Stimulated activated CD8-positive, alpha-beta memory T cell treated with anti-CD3 and anti-CD28 coated beads, Interleukin-12 subunit alpha, Interleukin-12 subunit beta, amount 100 ng/mL, for 4 hours (primary cell): ENCODE data around the gene PABPC1L.

Experiments used
- DNase-seq: peaks from one replicate; pipeline ENCODE4 v3.0.0-alpha.2; 2020; ENCODE audit warnings: low read depth

The PABPC1L gene

DNA sequence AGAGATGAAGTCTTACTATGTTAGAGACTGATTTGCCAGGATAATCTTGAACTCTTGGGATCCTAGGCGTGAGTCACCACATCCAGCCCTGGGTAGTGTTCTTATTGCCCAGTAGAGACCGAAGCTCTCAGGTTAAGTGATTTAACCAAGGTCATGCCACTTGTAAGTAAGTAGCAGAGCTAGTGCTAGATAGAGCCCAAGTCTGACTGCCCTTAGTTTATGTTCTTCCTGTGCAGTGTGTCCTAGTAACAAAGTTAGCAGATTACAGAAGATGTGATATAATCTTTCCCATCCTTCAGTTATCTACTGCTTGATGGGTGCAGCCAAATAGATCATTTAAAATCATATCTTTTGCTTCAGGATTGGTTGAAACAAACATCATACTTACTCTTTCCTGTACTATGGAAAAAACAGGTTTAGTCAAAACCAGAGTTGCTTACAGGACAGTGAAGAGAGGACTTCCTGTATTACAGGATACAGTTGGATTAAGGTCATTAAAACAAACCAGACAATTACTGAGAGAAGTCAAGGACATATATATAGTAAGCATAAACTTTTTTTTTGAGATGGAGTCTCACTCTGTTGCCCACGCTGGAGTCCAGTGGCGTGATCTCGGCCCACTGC lies 9.5 kb upstream of the PABPC1L start:
- DNase-seq = no peak

DNA sequence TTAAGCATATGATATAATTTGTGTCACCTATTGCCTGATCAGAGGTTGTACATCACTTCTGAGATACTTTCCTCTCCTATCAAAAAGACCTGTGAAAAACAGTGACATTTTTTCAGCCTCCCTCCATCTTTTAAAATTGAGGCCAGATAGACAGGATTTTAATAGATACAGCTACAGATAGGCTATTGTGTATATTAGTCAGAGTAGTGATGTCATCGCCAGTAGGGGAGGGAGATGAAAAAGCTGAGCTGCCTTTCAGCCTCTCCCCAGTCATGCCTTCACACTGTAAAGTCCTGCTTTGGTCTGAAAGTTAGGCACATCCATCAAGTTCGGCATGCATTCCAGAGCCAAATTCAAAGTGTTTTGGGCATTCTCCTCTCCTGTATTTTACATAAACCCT lies 7.9 kb upstream of the PABPC1L start:
- no peak for DNase-seq

DNA sequence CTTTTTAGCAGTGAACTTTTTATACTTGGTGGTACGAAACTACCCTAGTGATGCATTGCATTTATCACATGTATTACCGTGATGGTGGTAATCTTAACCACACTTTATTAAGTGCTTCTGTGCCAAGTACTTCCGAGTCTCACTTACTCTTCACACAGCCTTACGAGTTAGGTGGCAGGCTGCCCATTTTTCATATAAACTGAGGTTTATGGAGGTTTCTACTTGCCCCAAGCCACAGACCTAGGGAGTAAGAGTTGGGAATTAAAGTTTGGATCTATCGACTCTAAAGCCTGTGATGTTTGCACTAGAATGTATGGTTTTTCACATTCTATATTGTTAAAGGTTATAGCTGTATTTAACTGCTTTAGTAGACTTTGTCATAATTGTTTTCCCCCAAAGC lies 5.5 kb upstream of the PABPC1L start:
- no peak for DNase-seq

DNA sequence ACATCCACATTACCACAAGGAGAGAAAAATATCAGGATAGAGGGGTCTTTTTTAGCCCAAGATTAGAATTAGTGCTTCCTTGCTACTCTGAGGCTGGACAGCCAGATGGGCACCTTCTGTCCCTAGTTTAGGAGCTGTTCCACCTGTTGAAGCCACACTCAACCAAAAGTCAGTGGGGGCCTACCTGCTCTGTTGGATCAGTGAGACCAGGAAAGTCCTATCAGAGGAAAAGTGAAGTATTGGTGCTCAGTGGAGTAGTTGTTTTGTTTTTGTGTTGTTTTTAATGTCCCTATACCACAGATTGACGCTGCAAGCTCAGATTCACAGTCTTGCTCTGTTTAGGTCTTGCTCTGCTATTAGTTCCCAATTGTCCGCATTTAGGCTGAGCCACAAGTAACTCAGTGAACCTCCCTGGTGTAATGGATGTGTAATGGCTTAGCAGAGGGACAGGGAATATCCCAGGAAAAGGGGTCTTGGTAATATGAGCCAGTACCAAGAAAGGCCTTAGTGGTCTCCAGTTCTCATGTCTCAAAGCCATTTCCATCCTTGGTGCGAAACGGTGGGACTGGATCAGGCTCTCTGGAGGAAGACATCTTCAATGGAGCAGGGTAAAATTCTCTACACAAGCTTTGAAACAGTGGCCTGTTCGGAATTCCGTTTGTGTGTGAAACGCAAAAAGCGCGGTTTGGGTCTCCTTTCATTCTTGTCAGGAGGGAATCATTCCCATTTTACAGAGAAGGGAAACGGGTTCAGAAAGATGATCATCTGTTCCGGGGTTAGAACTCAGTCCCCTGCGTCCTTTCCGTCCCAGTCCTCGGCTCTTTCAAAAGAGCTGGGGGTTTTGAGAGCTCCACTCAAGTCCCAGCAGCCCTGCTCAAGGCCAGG lies 631 bp upstream of the PABPC1L start:
- no peak for DNase-seq

DNA sequence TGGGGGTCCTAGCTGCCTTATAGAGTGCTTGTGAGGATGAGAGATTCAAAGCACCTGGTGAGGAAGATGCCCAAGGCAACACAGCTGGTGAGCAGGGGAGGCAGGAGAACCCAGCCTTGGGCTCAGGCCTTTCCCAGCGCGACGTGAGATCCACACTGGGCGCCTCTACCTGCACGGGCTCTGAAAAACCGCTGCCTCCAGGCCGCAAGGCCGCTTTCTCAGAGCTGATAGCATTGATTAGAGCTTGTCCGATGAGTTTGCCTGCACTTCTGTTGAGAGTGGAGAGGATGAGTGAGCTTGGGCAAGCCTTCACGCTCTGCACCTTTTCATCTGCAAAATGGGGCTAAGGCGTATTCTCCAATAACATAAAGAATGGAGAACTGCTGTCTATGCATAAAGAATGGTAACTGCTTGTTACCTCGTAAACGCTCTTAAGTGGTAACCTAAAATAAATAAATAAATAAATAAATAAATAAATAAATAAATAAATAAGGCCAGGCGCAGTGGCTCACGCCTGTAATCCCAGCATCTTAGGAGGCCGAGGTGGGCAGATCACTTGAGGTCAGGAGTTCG lies 916 bp downstream of the PABPC1L start:
- DNase-seq = no peak

DNA sequence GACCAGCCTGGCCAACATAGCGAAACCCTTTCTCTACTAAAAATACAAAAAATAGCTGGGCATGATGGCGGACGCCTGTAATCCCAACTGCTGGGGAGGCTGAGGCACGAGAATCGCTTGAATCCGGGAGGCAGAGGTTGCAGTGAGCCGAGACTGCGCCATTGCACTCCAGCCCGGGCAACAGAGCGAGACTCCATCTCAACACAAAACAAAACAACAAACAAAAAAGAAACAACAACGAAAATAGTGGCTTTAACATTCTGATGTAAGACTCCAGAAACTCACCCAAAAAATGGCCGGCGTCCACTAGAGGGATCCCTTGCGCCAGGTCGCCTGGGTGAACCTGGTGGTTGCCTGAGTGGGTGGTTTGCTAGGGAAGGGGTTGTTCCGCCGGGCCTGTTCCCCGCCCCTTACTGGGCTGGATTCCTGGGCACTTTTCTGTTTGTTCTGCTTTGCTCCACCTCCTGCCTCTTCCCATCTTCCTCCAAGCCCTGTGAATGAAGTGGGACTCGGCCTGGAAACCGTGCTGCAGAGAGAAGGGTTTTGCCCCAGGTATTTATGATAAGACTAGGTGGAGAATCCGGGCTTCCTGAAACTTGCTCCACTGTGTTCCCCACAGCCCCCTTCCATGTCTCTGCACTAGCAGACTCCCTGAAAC lies 1.5 kb downstream of the PABPC1L start:
- DNase-seq = no peak

DNA sequence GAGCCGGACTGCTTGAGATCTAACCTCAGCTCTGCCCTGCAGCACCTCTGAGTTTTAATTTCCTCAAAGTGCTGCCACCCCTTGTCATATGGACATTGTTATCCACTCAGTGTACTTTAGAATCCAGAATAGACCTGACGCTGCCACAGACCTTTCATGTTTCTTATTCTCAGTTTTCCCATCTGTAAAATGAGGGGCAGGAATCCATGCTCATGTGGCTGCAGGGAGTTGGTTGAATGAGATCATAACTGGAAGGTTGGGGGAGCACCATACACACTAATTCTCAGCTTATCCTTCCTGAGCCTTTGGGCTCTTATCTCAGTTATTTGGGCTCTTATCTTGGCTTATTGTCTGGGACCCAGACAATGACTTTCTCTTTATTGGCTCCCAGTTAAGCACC lies 2.3 kb downstream of the PABPC1L start:
- DNase-seq = no peak

DNA sequence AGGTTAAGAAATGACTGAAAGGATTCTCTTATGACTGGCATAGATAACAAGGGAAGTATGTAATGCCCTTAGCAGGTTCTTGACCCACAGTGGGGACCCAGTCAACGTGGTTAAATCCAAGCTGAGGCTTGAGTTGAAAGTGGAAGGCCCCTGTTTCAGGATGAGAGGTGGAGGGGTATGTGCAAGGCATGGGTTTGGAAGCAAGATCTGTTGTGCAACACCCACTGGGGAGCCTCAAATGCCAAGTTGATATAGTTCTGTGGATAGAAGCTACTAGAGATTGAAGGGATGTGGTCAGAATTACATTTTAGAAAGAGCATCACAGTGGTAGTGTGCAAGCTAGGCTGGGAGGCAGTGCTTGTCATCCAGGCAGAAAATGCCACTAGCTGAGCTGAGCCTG lies 5.1 kb downstream of the PABPC1L start:
- no peak for DNase-seq

DNA sequence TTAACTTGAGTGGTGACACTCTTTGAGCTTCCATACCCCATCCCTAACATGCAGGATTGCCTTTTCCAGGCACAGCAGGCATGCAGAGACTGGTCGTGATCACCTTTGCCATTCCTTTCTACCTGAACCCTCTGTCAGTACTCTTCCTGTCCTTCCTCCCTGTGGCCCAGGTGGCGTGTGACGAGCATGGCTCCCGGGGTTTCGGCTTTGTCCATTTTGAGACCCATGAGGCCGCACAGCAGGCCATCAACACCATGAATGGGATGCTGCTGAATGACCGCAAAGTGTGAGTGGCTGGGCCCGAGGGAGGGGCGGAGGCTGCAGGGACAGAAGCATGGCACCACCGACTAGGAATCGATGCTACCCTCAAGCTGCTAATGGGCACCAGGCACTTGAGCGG lies 6.7 kb downstream of the PABPC1L start:
- no peak for DNase-seq

DNA sequence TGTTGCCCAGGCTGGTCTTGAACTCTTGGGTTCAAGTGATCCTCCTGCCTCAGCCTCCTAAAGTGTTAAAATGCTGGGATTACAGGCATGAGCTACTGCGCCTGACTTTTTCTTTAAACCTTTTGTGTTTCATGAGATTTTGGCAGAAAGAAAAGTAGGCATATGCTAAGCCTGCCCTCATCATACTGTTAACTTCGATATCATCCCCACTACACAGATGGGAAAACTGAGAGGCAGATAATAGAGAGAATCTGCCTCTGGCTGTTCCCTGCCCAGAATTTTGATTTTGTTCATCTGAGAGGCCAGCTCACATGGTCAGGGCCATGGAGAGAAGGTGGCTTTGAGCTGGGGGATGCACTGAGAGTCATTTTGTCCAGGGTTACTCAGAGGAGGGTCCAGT lies 7.5 kb downstream of the PABPC1L start:
- DNase-seq = no peak

DNA sequence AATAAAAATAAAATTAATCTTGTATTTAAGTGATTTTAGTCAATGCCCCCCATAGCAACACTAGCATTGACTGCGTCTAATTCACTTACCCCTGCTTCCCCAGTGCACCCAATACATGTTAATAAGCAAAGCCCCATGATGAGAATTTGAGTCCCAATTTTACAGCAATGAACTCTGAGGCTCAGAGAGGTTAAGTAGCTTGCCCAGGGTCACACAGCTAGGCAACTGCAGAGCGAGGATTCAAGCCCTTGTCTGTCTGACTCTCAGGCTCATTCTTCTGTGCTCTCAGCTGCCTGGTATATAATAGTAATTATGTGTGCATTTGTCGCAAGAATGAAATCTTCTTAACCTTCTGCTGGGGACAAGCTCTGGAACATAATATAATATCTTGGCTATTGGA lies 8.5 kb downstream of the PABPC1L start:
- DNase-seq = no peak

DNA sequence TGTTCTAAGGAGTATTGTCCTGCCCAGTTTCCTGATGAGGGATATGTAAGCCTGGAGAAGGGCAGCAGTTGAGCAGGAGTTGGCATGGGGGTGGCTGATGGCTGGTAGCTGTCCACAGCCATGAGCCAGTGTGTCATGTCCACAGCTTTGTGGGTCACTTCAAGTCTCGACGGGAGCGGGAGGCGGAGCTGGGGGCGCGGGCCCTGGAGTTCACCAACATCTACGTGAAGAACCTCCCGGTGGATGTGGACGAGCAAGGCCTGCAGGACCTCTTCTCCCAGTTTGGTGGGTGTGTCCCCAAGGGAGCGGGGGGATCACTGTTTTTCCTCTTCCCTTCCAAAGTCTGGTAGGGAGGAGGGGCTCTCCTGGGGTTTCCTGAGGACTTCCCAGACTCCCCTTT lies 8.9 kb downstream of the PABPC1L start:
- no peak for DNase-seq

DNA sequence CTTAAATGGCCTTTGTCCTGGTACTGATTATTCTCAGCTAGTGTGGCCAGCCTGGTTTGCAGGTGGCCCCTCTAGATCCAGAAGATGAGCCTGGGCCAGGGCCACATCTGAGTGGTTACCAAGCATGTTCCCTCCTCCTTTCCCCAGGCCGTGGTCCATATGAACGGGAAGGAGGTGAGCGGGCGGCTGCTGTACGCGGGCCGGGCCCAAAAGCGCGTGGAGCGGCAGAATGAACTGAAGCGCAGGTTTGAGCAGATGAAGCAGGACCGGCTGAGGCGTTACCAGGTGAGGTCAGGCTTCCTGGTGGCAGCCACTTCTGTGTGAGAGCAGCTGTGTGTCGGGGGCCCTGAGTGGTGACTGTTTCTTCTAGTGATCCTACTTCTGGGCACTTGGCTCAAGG lies 11.6 kb downstream of the PABPC1L start:
- DNase-seq = no peak

DNA sequence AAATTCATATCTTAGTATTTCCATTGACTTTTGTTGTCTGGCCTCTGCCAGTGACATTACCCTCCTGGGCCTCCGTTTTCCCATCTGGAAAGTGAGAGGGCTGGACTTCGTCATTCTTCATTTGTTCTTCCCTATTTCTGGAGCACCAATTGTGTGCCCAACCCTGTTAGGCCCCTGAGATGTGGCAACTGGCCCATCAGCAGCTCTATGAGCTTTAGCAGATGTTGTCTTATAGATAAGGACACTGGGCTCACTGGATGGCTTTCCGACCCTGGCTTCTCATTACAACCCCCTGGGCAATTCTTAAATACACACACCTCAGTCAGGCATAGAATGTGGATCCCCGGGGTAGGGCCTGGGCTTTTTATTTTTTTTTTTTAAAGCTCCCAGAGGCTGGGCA lies 14.7 kb downstream of the PABPC1L start:
- DNase-seq = no peak

DNA sequence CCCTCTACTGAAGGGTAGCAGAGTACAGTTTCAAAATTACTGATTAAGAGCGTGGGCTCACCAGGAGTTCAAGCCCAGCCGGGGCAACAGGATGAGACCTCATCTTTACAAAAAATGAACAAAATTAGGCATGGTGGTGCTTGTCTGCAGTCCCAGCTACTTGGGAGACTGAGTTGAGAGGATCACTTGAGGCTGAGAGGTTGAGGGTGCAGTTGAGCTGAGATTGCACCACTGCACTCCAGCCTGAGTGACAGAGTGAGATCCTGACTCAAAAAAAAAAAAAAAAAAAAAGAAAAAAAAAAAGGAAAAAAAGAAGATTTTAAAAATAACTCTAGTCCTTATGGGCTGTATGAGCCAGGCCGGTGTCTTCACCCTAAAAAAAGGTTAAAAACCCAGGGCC lies 18.7 kb downstream of the PABPC1L start:
- no peak for DNase-seq

DNA sequence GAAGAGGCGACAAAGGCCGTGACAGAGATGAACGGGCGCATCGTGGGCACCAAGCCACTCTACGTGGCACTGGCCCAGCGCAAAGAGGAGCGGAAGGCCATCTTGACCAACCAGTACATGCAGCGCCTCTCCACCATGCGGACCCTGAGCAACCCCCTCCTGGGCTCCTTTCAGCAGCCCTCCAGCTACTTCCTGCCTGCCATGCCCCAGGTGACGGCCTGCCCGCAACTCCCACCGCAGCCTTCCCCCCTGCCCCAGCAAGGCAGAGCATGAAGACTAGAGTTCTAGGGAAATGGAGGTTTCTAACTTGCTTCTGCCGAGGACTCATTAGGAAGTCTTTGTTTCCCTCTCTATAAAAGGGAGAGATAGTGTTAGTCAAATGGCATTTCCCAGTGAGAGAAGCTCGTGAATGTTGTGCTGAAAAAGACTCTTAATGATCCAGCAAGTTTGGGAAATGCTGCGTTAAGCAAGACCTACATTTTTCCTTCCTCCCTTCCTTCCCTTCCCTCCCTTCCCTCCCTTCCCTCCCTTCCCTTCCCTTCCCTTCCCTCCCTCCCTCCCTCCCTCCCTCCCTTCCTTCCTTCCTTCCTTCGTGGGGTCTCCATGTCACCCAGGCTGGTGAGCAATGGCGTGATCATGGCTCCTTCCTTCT lies 20.8 kb downstream of the PABPC1L start:
- no peak for DNase-seq

DNA sequence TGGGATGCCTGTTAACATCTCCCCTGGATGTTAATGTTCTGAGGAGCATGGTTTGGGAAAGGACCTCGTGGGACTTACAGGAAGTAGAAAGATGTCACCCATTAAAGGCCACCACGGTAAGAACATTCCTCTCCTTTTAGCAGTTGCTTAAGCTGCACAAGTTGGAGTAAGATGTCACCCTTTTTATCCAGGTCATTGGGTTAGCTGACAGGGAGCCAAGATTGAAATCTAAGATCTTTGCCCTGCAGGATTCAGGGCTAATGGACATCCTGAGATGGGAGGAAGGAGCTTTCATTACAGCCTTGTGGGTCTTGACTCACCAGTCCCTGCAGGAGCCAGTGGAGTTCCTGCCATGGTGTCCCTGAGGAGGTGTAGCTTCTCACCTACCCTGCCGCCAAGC lies 22.1 kb downstream of the PABPC1L start:
- DNase-seq = no peak

DNA sequence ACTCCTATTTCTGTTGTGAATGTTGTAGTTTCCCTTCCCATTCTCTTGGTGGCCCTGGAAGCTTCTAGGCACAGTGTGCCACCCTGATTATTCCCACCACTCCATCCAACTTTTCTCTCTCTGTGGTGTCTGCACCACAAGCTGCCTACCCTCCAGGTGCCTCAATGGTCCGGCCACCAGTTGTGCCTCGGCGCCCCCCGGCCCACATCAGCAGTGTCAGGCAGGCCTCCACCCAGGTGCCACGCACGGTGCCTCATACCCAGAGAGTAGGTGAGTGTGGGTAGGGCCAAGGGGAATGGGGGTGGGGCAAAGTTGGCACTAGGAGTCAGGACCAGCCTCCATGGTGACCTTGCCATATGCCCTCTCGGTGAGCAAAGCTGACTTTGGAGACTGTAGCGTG lies 23.1 kb downstream of the PABPC1L start:
- no peak for DNase-seq

DNA sequence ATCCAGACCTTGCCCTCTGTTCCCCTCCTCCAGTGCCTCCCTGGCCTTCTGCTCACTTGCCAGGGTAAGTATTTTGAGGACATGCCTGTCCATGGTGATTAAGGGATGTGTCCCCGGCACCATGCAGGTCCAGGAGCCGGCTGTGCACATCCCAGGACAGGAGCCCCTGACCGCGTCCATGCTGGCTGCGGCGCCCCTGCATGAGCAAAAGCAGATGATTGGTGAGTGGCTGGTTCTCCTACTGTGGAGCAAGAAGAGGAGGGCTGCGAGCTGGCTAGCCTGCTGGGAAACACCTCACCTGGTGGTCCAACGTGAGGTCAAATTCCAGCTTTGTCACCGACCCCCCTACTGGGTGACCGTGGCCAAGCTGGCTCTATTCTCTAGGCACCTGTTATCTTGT lies 26.6 kb downstream of the PABPC1L start:
- DNase-seq = no peak

DNA sequence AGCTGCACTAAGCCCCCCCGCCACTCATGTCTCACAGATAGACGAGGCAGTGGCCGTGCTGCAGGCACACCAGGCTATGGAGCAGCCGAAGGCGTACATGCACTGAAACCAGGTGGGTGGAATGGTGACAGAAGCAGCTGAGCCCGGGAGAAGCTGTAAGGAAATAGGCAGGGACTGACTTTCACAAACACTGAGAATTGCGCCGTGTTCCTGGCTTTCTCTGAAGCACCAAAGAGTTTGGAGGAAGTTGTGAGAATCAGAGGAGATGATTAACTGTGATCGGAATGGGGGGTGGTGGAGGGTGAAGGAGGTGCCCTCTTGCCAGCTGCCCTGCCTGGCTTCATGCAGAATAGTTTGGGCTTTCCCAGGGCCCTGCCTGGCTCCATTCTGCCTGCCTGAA lies 28.8 kb downstream of the PABPC1L start:
- DNase-seq = no peak

DNA sequence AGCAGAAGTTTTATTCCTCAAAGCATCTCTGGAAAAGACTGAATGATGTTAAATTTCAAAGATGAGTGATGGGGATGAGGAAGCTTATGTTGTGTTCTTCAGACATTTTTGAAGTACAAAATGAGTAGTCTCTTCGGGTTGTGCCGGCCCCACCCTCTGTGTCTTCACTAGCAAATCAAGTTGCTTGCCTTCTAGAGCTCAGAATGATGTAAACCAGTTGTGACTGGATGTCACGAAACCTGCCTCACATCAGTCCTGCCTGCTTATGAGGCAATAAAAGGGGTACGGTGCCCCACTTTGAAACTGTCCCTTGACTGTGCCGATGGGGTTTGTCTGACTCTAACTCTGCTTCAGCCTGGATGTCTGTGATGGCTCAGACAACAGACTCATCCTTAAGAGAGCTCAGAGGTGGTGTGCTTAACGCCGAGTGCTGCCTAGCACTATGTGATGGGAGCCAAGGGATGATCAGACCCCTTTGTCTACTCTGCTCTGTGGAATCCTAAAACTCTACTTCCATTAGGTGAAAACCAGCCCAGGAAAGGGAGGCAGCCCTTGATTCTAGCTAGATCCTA lies 31.3 kb downstream of the PABPC1L start:
- no peak for DNase-seq
